GM12878 (cell line): Measurements from ENCODE around the gene CRYGN. TPM values are rescaled to one million over a fixed set of nuclear protein-coding genes. Genes with fewer than 3 reads are reported as not detected.

Experiments
- ATAC-seq: fragments of 200-7000 bp; cut with Tn5 transposase; 3 replicates; pipeline ENCODE4 v1.9.1; 2020; ENCODE audit warnings: mild to moderate bottlenecking, moderate library complexity
- BruUV-seq: library from RNA; stranded (reverse); fragments of 400-500 nt; replicated peaks from 2 replicates; lab custom pipeline; 2021; lab: Mats Ljungman, UMichigan
- CTCF ChIA-PET: fragments of 300-600 bp; sonication (Branson Sonifier 250); formaldehyde crosslinking; extraction: SDS; loops from one replicate; lab custom pipeline; 2021; ENCODE audit warnings: inconsistent platforms; lab: Yijun Ruan, JAX
- POLR2A ChIA-PET: fragments of 350-600 bp; formaldehyde crosslinking; extraction: SDS; loops from one replicate; lab custom pipeline; 2021; ENCODE audit warnings: inconsistent platforms; lab: Charles Lee
- RAD21 ChIA-PET: fragments of 300-600 bp; sonication (Branson Sonifier 250); formaldehyde crosslinking; loops from one replicate; lab custom pipeline; 2023; ENCODE audit warnings: antibody characterized with exemption; ENCODE audit not compliant: unreplicated experiment; lab: Charles Lee
- SMC1A ChIA-PET: fragments of 300-600 bp; sonication (Branson Sonifier 250); formaldehyde crosslinking; loops from one replicate; lab custom pipeline; 2023; ENCODE audit not compliant: unreplicated experiment, uncharacterized antibody; lab: Charles Lee
- DNase-seq: peaks from one replicate; pipeline ENCODE4 v3.0.0-alpha.2; 2011; ENCODE audit warnings: low read depth, low spot score
- FAIRE-seq: peaks from 3 replicates; lab custom pipeline; 2011; peaks lifted over from hg19 to GRCh38; lab: Jason Lieb, UNC
- H2AFZ ChIP-seq: 2 replicates; pipeline ENCODE4 v1.6.0; 2011; ENCODE audit warnings: low read depth, low read length, control low read depth; ENCODE audit not compliant: control insufficient read depth
- H3K27ac ChIP-seq: 2 replicates; pipeline ENCODE4 v1.5.1; 2011; ENCODE audit warnings: control low read depth; ENCODE audit not compliant: control insufficient read depth, insufficient read depth
- H3K27me3 ChIP-seq, 2 experiments: replicated peaks in 1 of 2; 2 replicates each; pipeline versions ENCODE4 v1.6.0 to v1.6.1; 2011; ENCODE audit warnings: low read length in 1 of 2; ENCODE audit not compliant: control insufficient read depth in 2 of 2, insufficient read depth in 2 of 2
- H3K36me3 ChIP-seq, 2 experiments: 2 replicates each; pipeline ENCODE4 v1.5.1; 2011; ENCODE audit warnings: low read length in 1 of 2; ENCODE audit not compliant: control insufficient read depth in 2 of 2, insufficient read depth in 2 of 2
- H3K4me1 ChIP-seq: 2 replicates; pipeline ENCODE4 v1.6.1; 2011; ENCODE audit warnings: mild to moderate bottlenecking, low read length, moderate library complexity, mixed read lengths; ENCODE audit not compliant: control insufficient read depth, insufficient read depth
- H3K4me2 ChIP-seq: 2 replicates; pipeline ENCODE4 v1.6.0; 2011; ENCODE audit warnings: control low read depth; ENCODE audit not compliant: control insufficient read depth, insufficient read depth
- H3K4me3 ChIP-seq: fragments of 200-600 bp; sonication (generic); 2 replicates; pipeline ENCODE4 v1.5.1; 2016
- H3K79me2 ChIP-seq: 2 replicates; pipeline ENCODE4 v1.6.0; 2011; ENCODE audit warnings: low read length; ENCODE audit not compliant: control insufficient read depth, insufficient read depth
- H3K9ac ChIP-seq: 2 replicates; pipeline ENCODE4 v1.8.0; 2011; ENCODE audit warnings: low read length, control low read depth, mixed read lengths; ENCODE audit not compliant: control insufficient read depth, insufficient read depth
- H3K9me3 ChIP-seq: replicated peaks from 3 replicates; pipeline ENCODE4 v1.5.1; 2011; ENCODE audit warnings: mild to moderate bottlenecking, low read length; ENCODE audit not compliant: control insufficient read depth, insufficient read depth
- H4K20me1 ChIP-seq: 2 replicates; pipeline ENCODE4 v1.6.0; 2011; ENCODE audit not compliant: control insufficient read depth, insufficient read depth
- BRCA1 ChIP-seq: IDR thresholded peaks from 2 replicates; pipeline ENCODE4 v1.6.1; 2011; ENCODE audit warnings: low read depth, low read length, improper control_type of control experiment
- CBX5 ChIP-seq: sonication (generic); IDR thresholded peaks from 2 replicates; pipeline ENCODE4 v1.6.1; 2016; ENCODE audit warnings: low read depth, moderate library complexity, mild to moderate bottlenecking, inconsistent platforms
- FOXK2 ChIP-seq: fragments of 450-650 bp; IDR thresholded peaks from 2 replicates; pipeline ENCODE4 v1.6.1; 2017; ENCODE audit warnings: mild to moderate bottlenecking, moderate library complexity
- MTA2 ChIP-seq: fragments of 450-650 bp; IDR thresholded peaks from 2 replicates; pipeline ENCODE4 v1.6.1; 2016; ENCODE audit warnings: low read depth, mild to moderate bottlenecking, moderate library complexity
- NFXL1 ChIP-seq: fragments of 450-650 bp; IDR thresholded peaks from 2 replicates; pipeline ENCODE4 v1.6.1; 2017; ENCODE audit warnings: antibody characterized with exemption, mild to moderate bottlenecking, borderline replicate concordance
- NKRF ChIP-seq: fragments of 450-650 bp; conservative IDR thresholded peaks from 2 replicates; pipeline ENCODE4 v1.6.1; 2017; ENCODE audit warnings: mild to moderate bottlenecking, moderate library complexity
- RCOR1 ChIP-seq: conservative IDR thresholded peaks from 2 replicates; pipeline ENCODE4 v1.6.1; 2012; ENCODE audit warnings: low read depth, low read length, improper control_type of control experiment
- REST ChIP-seq: IDR thresholded peaks from 2 replicates; pipeline ENCODE4 v1.6.1; 2012; ENCODE audit warnings: mild to moderate bottlenecking, low read depth, low read length
- SMC3 ChIP-seq: IDR thresholded peaks from 2 replicates; pipeline ENCODE4 v1.6.1; 2011; ENCODE audit warnings: low read length, improper control_type of control experiment, borderline replicate concordance
- STAT1 ChIP-seq: fragments of 450-650 bp; conservative IDR thresholded peaks from 2 replicates; pipeline ENCODE4 v1.6.1; 2014; ENCODE audit warnings: antibody characterized with exemption, mild to moderate bottlenecking
- STAT3 ChIP-seq: IDR thresholded peaks from 2 replicates; pipeline ENCODE4 v1.6.1; 2011; ENCODE audit warnings: low read depth, low read length, improper control_type of control experiment
- ZNF622 ChIP-seq: fragments of 450-650 bp; IDR thresholded peaks from 2 replicates; pipeline ENCODE4 v1.6.1; 2017; ENCODE audit warnings: mild to moderate bottlenecking, inconsistent platforms
- WGBS: methylation state at CpG from one replicate; pipeline ENCODE4 v1.1.6; 2016; ENCODE audit warnings: low lambda C conversion rate; ENCODE audit not compliant: insufficient replicate concordance, insufficient coverage; ENCODE audit errors: missing lambda C conversion rate; 5-methylcytosine and 5-hydroxymethylcytosine counted together
- in situ Hi-C: fragments of 300-500 bp; cut with MboI; formaldehyde crosslinking; loops from 9 replicates; pipeline ENCODE4 v1.14.3; 2018; ENCODE audit warnings: mixed read lengths
- intact Hi-C: fragments of 100-400 bp; cut with micrococcal nuclease; formaldehyde crosslinking; loops from one replicate; pipeline ENCODE4 v1.14.2; 2022; ENCODE audit not compliant: unreplicated experiment
- polyA plus RNA-seq, 11 experiments: library from polyadenylated mRNA; depleted of rRNA in 4 of 11; unstranded in 6 of 11; stranded (reverse) in 5 of 11; fragments of >200 nt; fragmentation: Nextera tagmentation in 4 of 11; fragmentation: Illumina TruSeq in 1 of 11; extraction: Ambion mirVana in 4 of 11; extraction: Trizol in 1 of 11; gene quantifications; 1 replicate in 1 of 11; 2 replicates in 10 of 11; pipeline versions ENCODE4 v1.2.1 to v1.2.3, GENCODE V29; 2011 to 2016; ENCODE audit warnings: inconsistent platforms in 2 of 11, missing spikeins in 2 of 11, low read depth in 1 of 11
- total RNA-seq, 4 experiments: library from RNA; depleted of rRNA in 3 of 4; stranded (reverse); fragments of >200 nt in 3 of 4; fragmentation: Illumina TruSeq in 1 of 4; extraction: Trizol in 1 of 4; gene quantifications; 2 replicates each; pipeline versions ENCODE4 v1.2.1 to v1.2.3, GENCODE V29; 2013 to 2021
- TF ChIP-seq, protein P1 (sequence below): fragments of 450-650 bp; IDR thresholded peaks from 2 replicates; pipeline ENCODE4 v1.6.1; 2017; ENCODE audit warnings: borderline replicate concordance
- TF ChIP-seq, protein P2 (sequence below): fragments of 450-650 bp; IDR thresholded peaks from 2 replicates; pipeline ENCODE4 v1.6.1; 2017; ENCODE audit warnings: mild to moderate bottlenecking
- TF ChIP-seq, protein P3 (sequence below): IDR thresholded peaks from 2 replicates; pipeline ENCODE4 v1.6.1; 2012; ENCODE audit warnings: low read depth, low read length, improper control_type of control experiment

The CRYGN gene
- total and polyA plus RNA-seq, 10 of the 15 experiments (the other 5 are each of a cell fraction or from before 2014, with no cell fraction given), result not detected

DNA sequence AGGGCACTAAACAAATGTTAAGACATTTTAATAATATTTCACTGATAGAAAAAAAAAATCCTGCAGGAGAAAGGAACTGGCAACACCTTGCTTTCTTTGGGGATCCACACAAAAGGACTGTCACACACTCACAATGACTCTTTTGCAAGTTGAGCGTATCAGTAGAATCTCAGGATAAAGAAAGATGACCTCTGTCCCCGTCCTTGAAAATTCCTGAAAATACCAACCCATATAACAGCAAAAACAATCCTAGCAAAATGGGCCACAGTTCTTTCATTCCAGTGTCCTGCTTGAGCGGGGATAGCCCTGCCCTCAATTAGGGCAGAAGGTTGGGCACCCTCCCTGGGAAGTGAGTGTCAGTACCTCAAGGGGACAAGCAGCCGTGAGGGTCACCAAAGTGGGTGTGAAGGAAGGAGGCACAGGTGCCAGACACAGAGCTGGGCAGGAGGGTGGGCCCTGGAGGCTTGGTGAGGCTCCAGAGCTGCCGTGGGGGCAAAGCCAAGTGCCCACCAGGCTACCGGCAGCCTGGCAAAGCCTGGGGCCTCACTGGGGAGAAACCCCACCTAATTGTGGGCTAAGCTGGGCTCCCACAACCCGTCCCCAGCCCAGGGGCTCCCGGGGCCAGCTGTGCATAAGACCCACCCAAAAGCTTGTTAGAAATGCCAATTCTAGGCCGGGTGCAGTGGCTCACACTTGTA is 32.9 kb downstream of the CRYGN start:
- WGBS, result 32% methylated on average over 8 of the region's 9 CpGs
- ChIA-PET SMC1A (no interaction called here), RAD21 (no interaction called here), POLR2A (no interaction called here), CTCF (no interaction called here)
- no peak for ATAC-seq
- no peak for DNase-seq
- no peaks in the 10 kb centered on the region for H3K79me2 ChIP-seq
- intact Hi-C loops, result no loop called here
- H3K27ac ChIP-seq, result no peak overlapping the region
- H4K20me1 ChIP-seq, result no peaks in the 10 kb centered on the region
- in situ Hi-C loops, result no loop called here
- no peaks in the 10 kb centered on the region for H3K4me1 ChIP-seq
- H3K36me3 ChIP-seq, result no peaks in the 10 kb centered on the region
- FAIRE-seq, result no peak
- no peak overlapping the region for H3K4me2 ChIP-seq
- BruUV-seq, result no TSS peak
- H2AFZ ChIP-seq, result no peak overlapping the region
- no peaks in the 10 kb centered on the region for H3K9me3 ChIP-seq
- H3K9ac ChIP-seq, result no peak overlapping the region
- H3K4me3 ChIP-seq, result no peak overlapping the region
- H3K27me3 ChIP-seq, result peaks cover 12 to 15% of the 10 kb centered on the region in 2 experiments; a peak in 3 of 4 replicates
- TF ChIP-seq NKRF (no peak), RCOR1 (no peak), NFXL1 (no peak), ZNF622 (no peak), SMC3 (no peak), REST (no peak), CBX5 (no peak), STAT1 (no peak), FOXK2 (no peak), STAT3 (no peak), BRCA1 (no peak), MTA2 (no peak)
- TF ChIP-seq, protein P1, sequence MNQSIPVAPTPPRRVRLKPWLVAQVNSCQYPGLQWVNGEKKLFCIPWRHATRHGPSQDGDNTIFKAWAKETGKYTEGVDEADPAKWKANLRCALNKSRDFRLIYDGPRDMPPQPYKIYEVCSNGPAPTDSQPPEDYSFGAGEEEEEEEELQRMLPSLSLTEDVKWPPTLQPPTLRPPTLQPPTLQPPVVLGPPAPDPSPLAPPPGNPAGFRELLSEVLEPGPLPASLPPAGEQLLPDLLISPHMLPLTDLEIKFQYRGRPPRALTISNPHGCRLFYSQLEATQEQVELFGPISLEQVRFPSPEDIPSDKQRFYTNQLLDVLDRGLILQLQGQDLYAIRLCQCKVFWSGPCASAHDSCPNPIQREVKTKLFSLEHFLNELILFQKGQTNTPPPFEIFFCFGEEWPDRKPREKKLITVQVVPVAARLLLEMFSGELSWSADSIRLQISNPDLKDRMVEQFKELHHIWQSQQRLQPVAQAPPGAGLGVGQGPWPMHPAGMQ, result no peak
- TF ChIP-seq, protein P2, sequence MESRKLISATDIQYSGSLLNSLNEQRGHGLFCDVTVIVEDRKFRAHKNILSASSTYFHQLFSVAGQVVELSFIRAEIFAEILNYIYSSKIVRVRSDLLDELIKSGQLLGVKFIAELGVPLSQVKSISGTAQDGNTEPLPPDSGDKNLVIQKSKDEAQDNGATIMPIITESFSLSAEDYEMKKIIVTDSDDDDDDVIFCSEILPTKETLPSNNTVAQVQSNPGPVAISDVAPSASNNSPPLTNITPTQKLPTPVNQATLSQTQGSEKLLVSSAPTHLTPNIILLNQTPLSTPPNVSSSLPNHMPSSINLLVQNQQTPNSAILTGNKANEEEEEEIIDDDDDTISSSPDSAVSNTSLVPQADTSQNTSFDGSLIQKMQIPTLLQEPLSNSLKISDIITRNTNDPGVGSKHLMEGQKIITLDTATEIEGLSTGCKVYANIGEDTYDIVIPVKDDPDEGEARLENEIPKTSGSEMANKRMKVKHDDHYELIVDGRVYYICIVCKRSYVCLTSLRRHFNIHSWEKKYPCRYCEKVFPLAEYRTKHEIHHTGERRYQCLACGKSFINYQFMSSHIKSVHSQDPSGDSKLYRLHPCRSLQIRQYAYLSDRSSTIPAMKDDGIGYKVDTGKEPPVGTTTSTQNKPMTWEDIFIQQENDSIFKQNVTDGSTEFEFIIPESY, result no peak
- TF ChIP-seq, protein P3, sequence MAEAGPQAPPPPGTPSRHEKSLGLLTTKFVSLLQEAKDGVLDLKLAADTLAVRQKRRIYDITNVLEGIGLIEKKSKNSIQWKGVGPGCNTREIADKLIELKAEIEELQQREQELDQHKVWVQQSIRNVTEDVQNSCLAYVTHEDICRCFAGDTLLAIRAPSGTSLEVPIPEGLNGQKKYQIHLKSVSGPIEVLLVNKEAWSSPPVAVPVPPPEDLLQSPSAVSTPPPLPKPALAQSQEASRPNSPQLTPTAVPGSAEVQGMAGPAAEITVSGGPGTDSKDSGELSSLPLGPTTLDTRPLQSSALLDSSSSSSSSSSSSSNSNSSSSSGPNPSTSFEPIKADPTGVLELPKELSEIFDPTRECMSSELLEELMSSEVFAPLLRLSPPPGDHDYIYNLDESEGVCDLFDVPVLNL, result no peak
